Neural cell (in vitro differentiated cells): ENCODE data around the gene MED15. TPM values are rescaled to one million over a fixed set of nuclear protein-coding genes. Genes with fewer than 3 reads are reported as not detected.

ENCODE experiments used
- H2AFZ ChIP-seq: fragments of 200-600, 300-800 bp; sonication (generic), shearing (Covaris generic); 2 replicates; pipeline ENCODE4 v1.6.0; 2014; ENCODE audit warnings: low read depth, mild to moderate bottlenecking, antibody characterized with exemption, low read length, moderate library complexity
- H3F3A ChIP-seq: fragments of 200-600 bp; shearing (Covaris generic); 2 replicates; pipeline ENCODE4 v1.6.1; 2016; ENCODE audit warnings: mild to moderate bottlenecking, moderate library complexity, mixed read lengths, antibody characterized with exemption, low read length; ENCODE audit not compliant: insufficient read depth, poor library complexity, severe bottlenecking
- H3K27ac ChIP-seq: fragments of 200-600, 300-800 bp; sonication (generic), shearing (Covaris generic); 2 replicates; pipeline ENCODE4 v1.5.1; 2014; ENCODE audit warnings: mild to moderate bottlenecking, low read length, moderate library complexity
- H3K27me3 ChIP-seq: fragments of 300-800, 200-600 bp; sonication (generic), shearing (Covaris generic); 2 replicates; pipeline ENCODE4 v1.6.0; 2014; ENCODE audit warnings: mild to moderate bottlenecking, low read depth, low read length, moderate library complexity; ENCODE audit not compliant: insufficient read depth
- H3K36me3 ChIP-seq: fragments of 300-800, 200-600 bp; sonication (generic), shearing (Covaris generic); 2 replicates; pipeline ENCODE4 v1.5.1; 2014; ENCODE audit warnings: mild to moderate bottlenecking, antibody characterized with exemption, low read length, moderate library complexity; ENCODE audit not compliant: insufficient read depth
- H3K4me2 ChIP-seq: fragments of 300-800, 200-600 bp; sonication (generic), shearing (Covaris generic); 2 replicates; pipeline ENCODE4 v1.6.0; 2014; ENCODE audit warnings: mild to moderate bottlenecking, low read length
- H3K4me3 ChIP-seq: fragments of 300-800, 200-600 bp; sonication (generic), shearing (Covaris generic); 2 replicates; pipeline ENCODE4 v1.5.1; 2014; ENCODE audit warnings: mild to moderate bottlenecking, low read length, moderate library complexity
- H3K79me2 ChIP-seq: fragments of 200-600 bp; shearing (Covaris generic); replicated peaks from 2 replicates; pipeline ENCODE4 v1.6.0; 2014; ENCODE audit warnings: mild to moderate bottlenecking, low read length, moderate library complexity; ENCODE audit not compliant: insufficient read depth
- H3K9ac ChIP-seq: fragments of 300-800, 200-600 bp; sonication (generic), shearing (Covaris generic); 2 replicates; pipeline ENCODE4 v1.6.1; 2016; ENCODE audit warnings: mild to moderate bottlenecking, low read length, mixed read lengths
- H3K9me2 ChIP-seq: fragments of 200-600 bp; shearing (Covaris generic); 2 replicates; pipeline ENCODE4 v1.6.1; 2016; ENCODE audit warnings: mild to moderate bottlenecking, low read length, mixed read lengths; ENCODE audit not compliant: insufficient read depth
- H3K9me3 ChIP-seq: fragments of 200-600, 300-800 bp; sonication (generic), shearing (Covaris generic); 2 replicates; pipeline ENCODE4 v1.6.1; 2016; ENCODE audit warnings: mild to moderate bottlenecking, mixed run types, low read length, moderate library complexity, mixed read lengths
- H4K20me1 ChIP-seq: fragments of 200-600 bp; shearing (Covaris generic); 2 replicates; pipeline ENCODE4 v1.6.1; 2016; ENCODE audit warnings: mild to moderate bottlenecking, mixed run types; ENCODE audit not compliant: insufficient read depth
- CTCF ChIP-seq: fragments of 450-650 bp; IDR thresholded peaks from 2 replicates; pipeline ENCODE4 v1.5.1; 2014; ENCODE audit warnings: antibody characterized with exemption, mild to moderate bottlenecking, moderate library complexity; ENCODE audit not compliant: poor library complexity, severe bottlenecking
- EP300 ChIP-seq: fragments of 450-650 bp; conservative IDR thresholded peaks from 2 replicates; pipeline ENCODE4 v1.6.1; 2014; ENCODE audit warnings: antibody characterized with exemption, mild to moderate bottlenecking, moderate library complexity; ENCODE audit not compliant: poor library complexity, severe bottlenecking
- EZH2 ChIP-seq: fragments of 200-600, 300-800 bp; shearing (Covaris generic), sonication (generic); IDR thresholded peaks from 2 replicates; pipeline ENCODE4 v1.6.1; 2014; ENCODE audit warnings: antibody characterized with exemption, low read length, borderline replicate concordance, mild to moderate bottlenecking; ENCODE audit not compliant: insufficient read depth, poor library complexity, severe bottlenecking
- MXI1 ChIP-seq: fragments of 450-650 bp; conservative IDR thresholded peaks from 2 replicates; pipeline ENCODE4 v1.6.1; 2014; ENCODE audit warnings: antibody characterized with exemption, mild to moderate bottlenecking; ENCODE audit not compliant: poor library complexity, severe bottlenecking
- POLR2AphosphoS5 ChIP-seq: IDR thresholded peaks from 2 replicates; pipeline ENCODE4 v1.6.1; 2012
- RAD21 ChIP-seq: fragments of 450-650 bp; conservative IDR thresholded peaks from 2 replicates; pipeline ENCODE4 v1.6.1; 2014; ENCODE audit warnings: antibody characterized with exemption, mild to moderate bottlenecking, moderate library complexity
- REST ChIP-seq: IDR thresholded peaks from 2 replicates; pipeline ENCODE4 v1.6.1; 2012; ENCODE audit warnings: borderline replicate concordance
- SMC3 ChIP-seq: fragments of 450-650 bp; conservative IDR thresholded peaks from 2 replicates; pipeline ENCODE4 v1.6.1; 2014; ENCODE audit warnings: antibody characterized with exemption, mild to moderate bottlenecking, moderate library complexity; ENCODE audit not compliant: poor library complexity
- TAF1 ChIP-seq: IDR thresholded peaks from 2 replicates; pipeline ENCODE4 v1.6.1; 2012; ENCODE audit warnings: low read depth
- polyA plus RNA-seq: library from polyadenylated mRNA; depleted of rRNA; stranded (reverse); fragments of >200 nt; gene quantifications from 2 replicates; pipeline ENCODE4 v1.2.3, GENCODE V29; 2014

The MED15 gene
- polyA plus RNA-seq, 1 donor from 2014 or later, result 13.2 TPM

DNA sequence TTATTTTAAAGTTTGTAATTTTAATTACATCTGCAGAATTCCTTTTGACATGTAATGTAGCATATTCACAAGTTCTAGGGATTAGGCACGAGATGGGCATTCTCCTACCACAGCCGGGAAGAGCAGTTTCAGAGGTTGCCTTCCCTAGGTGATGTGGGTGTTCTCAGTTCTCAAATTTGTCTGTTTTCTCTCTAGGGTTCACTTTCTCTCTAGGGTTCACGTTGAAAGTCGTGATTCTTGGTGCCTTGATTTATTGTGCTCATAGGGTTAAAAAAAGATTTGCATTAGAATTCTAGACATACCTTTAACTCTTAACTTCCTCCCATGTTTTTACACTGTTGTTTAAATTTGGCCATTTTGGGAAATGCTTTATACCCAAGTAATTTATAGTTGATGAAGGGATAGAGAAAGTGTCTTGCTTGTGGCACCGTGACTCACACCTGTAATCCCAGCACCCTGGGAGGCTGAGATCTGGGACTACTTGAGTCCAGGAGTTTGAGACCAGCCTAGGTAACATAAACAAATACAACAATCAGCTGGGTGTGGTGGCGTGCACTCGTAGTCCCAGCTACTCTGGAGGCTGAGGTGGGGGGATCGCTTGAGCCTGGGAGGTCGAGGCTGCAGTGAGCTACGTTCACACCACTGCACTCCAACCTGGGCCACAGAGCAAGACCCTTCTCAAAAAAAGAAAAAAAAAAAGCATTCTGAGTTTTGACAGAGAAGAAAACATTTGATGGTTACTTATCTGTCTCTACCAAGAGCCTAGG, 3.6 kb downstream of the MED15 start:
- Histone ChIP-seq H4K20me1 (no peaks in the 10 kb centered on the region), H3K79me2 (peaks cover 48% of the 10 kb centered on the region), H3F3A (no peaks in the 10 kb centered on the region), H3K9ac (no peak overlapping the region), H3K9me3 (no peaks in the 10 kb centered on the region), H3K9me2 (no peaks in the 10 kb centered on the region), H3K4me2 (no peak overlapping the region), H2AFZ (no peak overlapping the region), H3K27me3 (no peaks in the 10 kb centered on the region), H3K36me3 (no peaks in the 10 kb centered on the region), H3K4me3 (no peak overlapping the region), H3K27ac (no peak overlapping the region)
- TF ChIP-seq EP300 (no peak), TAF1 (no peak), RAD21 (no peak), EZH2 (no peak), MXI1 (no peak), POLR2AphosphoS5 (no peak), SMC3 (no peak), CTCF (no peak), REST (no peak)

DNA sequence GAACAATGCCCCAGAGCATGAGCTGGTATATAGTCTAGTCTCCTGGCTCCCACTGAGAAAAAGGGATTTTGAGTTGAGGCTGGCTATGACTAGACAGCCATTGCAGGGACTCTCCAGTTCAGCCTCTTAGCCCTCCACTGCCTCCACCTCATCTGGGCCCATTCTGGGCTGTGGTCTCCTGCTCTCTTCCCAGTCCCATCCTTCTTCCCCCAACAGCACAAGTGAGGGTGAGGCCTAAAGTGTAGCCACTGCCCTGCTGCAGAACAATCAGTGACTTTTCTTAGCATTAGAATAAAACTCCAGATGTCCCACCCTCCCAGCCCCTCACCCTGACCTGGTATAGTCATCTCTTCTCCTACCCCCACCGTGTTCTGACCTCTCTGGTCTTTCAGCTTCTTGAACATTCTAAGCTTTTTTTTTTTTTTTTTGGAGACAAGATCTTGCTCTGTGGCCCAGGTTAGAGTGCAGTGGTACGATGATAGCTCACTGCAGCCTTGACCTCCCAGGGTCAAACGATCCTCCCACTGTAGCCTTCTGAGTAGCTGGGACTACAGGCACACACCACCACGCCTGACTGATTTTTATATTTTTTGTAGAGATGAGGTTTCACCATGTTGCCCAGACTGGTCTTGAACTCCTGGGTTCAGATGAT, 4.3 kb downstream of the MED15 start:
- no peak overlapping the region for H2AFZ ChIP-seq
- no peaks in the 10 kb centered on the region for H4K20me1 ChIP-seq
- H3K27me3 ChIP-seq, result no peaks in the 10 kb centered on the region
- H3K9me2 ChIP-seq, result no peaks in the 10 kb centered on the region
- H3K9me3 ChIP-seq, result no peaks in the 10 kb centered on the region
- H3K9ac ChIP-seq, result no peak overlapping the region
- H3K4me2 ChIP-seq, result no peak overlapping the region
- no peaks in the 10 kb centered on the region for H3F3A ChIP-seq
- no peak overlapping the region for H3K27ac ChIP-seq
- H3K4me3 ChIP-seq, result no peak overlapping the region
- TF ChIP-seq POLR2AphosphoS5, result no peak
- no peak for TF ChIP-seq TAF1
- TF ChIP-seq RAD21, result no peak
- no peak for TF ChIP-seq EP300
- no peak for TF ChIP-seq EZH2
- no peak for TF ChIP-seq MXI1
- no peak for TF ChIP-seq SMC3
- TF ChIP-seq CTCF, result no peak
- no peak for TF ChIP-seq REST
- H3K36me3 ChIP-seq, result no peaks in the 10 kb centered on the region
- peaks cover 51% of the 10 kb centered on the region for H3K79me2 ChIP-seq
